Measurements from ENCODE around the gene EPB41L4A. TPM values are rescaled to one million over a fixed set of nuclear protein-coding genes. Genes with fewer than 3 reads are reported as not detected.

The EPB41L4A gene
- total RNA-seq, 4 donors from 2014 or later = 8.3 to 33.8 (median 21.6) TPM

DNA sequence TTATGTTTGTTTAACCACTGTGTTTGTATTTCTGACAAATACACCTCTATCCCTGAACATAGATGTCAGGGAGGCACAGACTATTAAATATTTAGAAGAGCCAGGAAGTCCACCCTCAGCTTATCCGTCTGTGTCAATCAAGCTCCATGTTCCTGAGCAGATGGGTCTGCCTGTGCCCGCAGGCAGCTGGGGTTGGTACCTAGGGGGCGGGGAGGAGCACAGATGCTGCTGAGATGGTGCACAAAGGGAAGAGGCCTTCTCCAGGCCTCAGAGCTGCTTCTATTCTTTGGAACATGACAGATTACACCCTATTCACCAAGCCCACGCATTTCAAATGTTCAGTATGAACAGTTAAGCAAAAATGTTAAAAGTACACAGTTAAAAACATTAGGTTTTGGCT, 142.1 kb downstream of the EPB41L4A start:
- 74% methylated on average over 4 of the region's 4 CpGs for WGBS
- intact Hi-C loops (cut with DNase I) = no loop called here

GRCh38 chr5:112275671-112276070, 143.4 kb downstream of the EPB41L4A start:
- intact Hi-C loops (cut with DNase I) = no loop called here
- no peaks in the 10 kb centered on the region for H3K36me3 ChIP-seq
- H3K4me3 ChIP-seq = no peak overlapping the region
- TF ChIP-seq POLR2AphosphoS5 (IDR thresholded peaks at IDR 0.05) = no peak
- TF ChIP-seq POLR2A (IDR thresholded peaks at IDR 0.05; ENCODE audit: low read depth) = no peak
- TF ChIP-seq, protein P1, sequence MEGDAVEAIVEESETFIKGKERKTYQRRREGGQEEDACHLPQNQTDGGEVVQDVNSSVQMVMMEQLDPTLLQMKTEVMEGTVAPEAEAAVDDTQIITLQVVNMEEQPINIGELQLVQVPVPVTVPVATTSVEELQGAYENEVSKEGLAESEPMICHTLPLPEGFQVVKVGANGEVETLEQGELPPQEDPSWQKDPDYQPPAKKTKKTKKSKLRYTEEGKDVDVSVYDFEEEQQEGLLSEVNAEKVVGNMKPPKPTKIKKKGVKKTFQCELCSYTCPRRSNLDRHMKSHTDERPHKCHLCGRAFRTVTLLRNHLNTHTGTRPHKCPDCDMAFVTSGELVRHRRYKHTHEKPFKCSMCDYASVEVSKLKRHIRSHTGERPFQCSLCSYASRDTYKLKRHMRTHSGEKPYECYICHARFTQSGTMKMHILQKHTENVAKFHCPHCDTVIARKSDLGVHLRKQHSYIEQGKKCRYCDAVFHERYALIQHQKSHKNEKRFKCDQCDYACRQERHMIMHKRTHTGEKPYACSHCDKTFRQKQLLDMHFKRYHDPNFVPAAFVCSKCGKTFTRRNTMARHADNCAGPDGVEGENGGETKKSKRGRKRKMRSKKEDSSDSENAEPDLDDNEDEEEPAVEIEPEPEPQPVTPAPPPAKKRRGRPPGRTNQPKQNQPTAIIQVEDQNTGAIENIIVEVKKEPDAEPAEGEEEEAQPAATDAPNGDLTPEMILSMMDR (IDR thresholded peaks at IDR 0.05) = no peak
- no peak for TF ChIP-seq EP300 (IDR thresholded peaks at IDR 0.05)
- H3K9me3 ChIP-seq = no peaks in the 10 kb centered on the region
- H3K4me1 ChIP-seq = peaks cover 0 to 5% (median 2%) of the 10 kb centered on the region in 4 donors
- H3K27ac ChIP-seq (replicated peaks in 1 of 4) = no peak overlapping the region
- WGBS = 88% methylated on average over 1 of the region's 1 CpG
- DNase-seq (ENCODE audit: extremely low spot score) = no peak
- H3K27me3 ChIP-seq = no peaks in the 10 kb centered on the region

More for the DNA sequence above, 142.1 kb downstream of the EPB41L4A start:
- no peak overlapping the region for H3K27ac ChIP-seq (replicated peaks in 1 of 4)
- no peaks in the 10 kb centered on the region for H3K4me1 ChIP-seq
- no peaks in the 10 kb centered on the region for H3K9me3 ChIP-seq
- no peak overlapping the region for H3K4me3 ChIP-seq
- no peak for DNase-seq (ENCODE audit: extremely low spot score)
- H3K27me3 ChIP-seq = no peaks in the 10 kb centered on the region
- TF ChIP-seq, protein P1 (IDR thresholded peaks at IDR 0.05) = no peak
- TF ChIP-seq POLR2A (IDR thresholded peaks at IDR 0.05; ENCODE audit: low read depth) = no peak
- TF ChIP-seq EP300 (IDR thresholded peaks at IDR 0.05) = no peak
- no peak for TF ChIP-seq POLR2AphosphoS5 (IDR thresholded peaks at IDR 0.05)
- no peaks in the 10 kb centered on the region for H3K36me3 ChIP-seq

- H3K36me3 ChIP-seq = peaks cover 0 to 4% (median 1%) of the 10 kb centered on the region in 4 donors
- H3K4me1 ChIP-seq = peaks cover 0 to 7% (median 3%) of the 10 kb centered on the region in 4 donors
- H3K9me3 ChIP-seq = no peaks in the 10 kb centered on the region
- DNase-seq (ENCODE audit: extremely low spot score) = no peak
- intact Hi-C loops (cut with DNase I) = no loop called here
- H3K27me3 ChIP-seq = no peaks in the 10 kb centered on the region
- no peak overlapping the region for H3K27ac ChIP-seq (replicated peaks in 1 of 4)
- WGBS = 74% methylated on average over 4 of the region's 4 CpGs
- H3K4me3 ChIP-seq = no peak overlapping the region
- TF ChIP-seq POLR2A (IDR thresholded peaks at IDR 0.05; ENCODE audit: low read depth) (no peak), POLR2AphosphoS5 (IDR thresholded peaks at IDR 0.05) (no peak), EP300 (IDR thresholded peaks at IDR 0.05) (no peak)
- TF ChIP-seq, protein P1 (IDR thresholded peaks at IDR 0.05) = no peak
These were observed 148.5 kb downstream of the EPB41L4A start for GRCh38 chr5:112270299-112271293.

- Histone ChIP-seq H3K9me3 (no peaks in the 10 kb centered on the region), H3K27me3 (no peaks in the 10 kb centered on the region), H3K36me3 (peaks cover 0 to 14% (median 7%) of the 10 kb centered on the region in 4 donors), H3K4me3 (no peak overlapping the region), H3K4me1 (peaks cover 0 to 7% (median 3%) of the 10 kb centered on the region in 4 donors), H3K27ac (replicated peaks in 1 of 4) (no peak overlapping the region)
- intact Hi-C loops (cut with DNase I) = no loop called here
- TF ChIP-seq POLR2AphosphoS5 (IDR thresholded peaks at IDR 0.05) (no peak), EP300 (IDR thresholded peaks at IDR 0.05) (no peak), POLR2A (IDR thresholded peaks at IDR 0.05; ENCODE audit: low read depth) (no peak)
- TF ChIP-seq, protein P1 (IDR thresholded peaks at IDR 0.05) = no peak
- DNase-seq (ENCODE audit: extremely low spot score) = no peak
- WGBS = 81% methylated on average over 4 of the region's 4 CpGs
These were observed 151.8 kb downstream of the EPB41L4A start for GRCh38 chr5:112267231-112267630.
